Thoracic aorta (tissue), 2 donors: ENCODE results near the gene MECR. TPM values are rescaled to one million over a fixed set of nuclear protein-coding genes. Genes with fewer than 3 reads are reported as not detected.

Experiments used
- ATAC-seq: fragments of 150-250 bp; one replicate; pipeline ENCODE4 v1.8.0; 2017; ENCODE audit warnings: low read depth; ENCODE audit not compliant: insufficient number of reproducible peaks, low FRiP score
- DNase-seq: peaks from one replicate; pipeline ENCODE4 v3.0.0-alpha.2; 2020; ENCODE audit warnings: low spot score
- H3K27ac ChIP-seq, 2 donors: fragments of 200-600 bp; sonication (generic); 1 replicate in 1 of 2; 2 replicates in 1 of 2; pipeline ENCODE4 v1.5.1; 2016; ENCODE audit warnings: mild to moderate bottlenecking in 2 of 2, moderate library complexity in 2 of 2
- H3K27me3 ChIP-seq: fragments of 200-600 bp; sonication (generic); replicated peaks from 2 replicates; pipeline ENCODE4 v1.6.0; 2016; ENCODE audit warnings: mild to moderate bottlenecking; ENCODE audit not compliant: insufficient read depth
- H3K36me3 ChIP-seq: fragments of 200-600 bp; sonication (generic); one replicate; pipeline ENCODE4 v1.5.1; 2016
- H3K4me1 ChIP-seq, 2 donors: fragments of 200-600 bp; sonication (generic); 1 replicate in 1 of 2; 2 replicates in 1 of 2; pipeline versions ENCODE4 v1.5.1 to v1.6.0; 2016; ENCODE audit warnings: low read depth in 2 of 2, mild to moderate bottlenecking in 1 of 2; ENCODE audit not compliant: control insufficient read depth in 1 of 2
- H3K4me3 ChIP-seq: fragments of 200-600 bp; sonication (generic); 2 replicates; pipeline ENCODE4 v1.5.1; 2016; ENCODE audit warnings: mild to moderate bottlenecking
- H3K9me3 ChIP-seq: fragments of 200-600 bp; sonication (generic); 2 replicates; pipeline ENCODE4 v1.5.1; 2016
- total RNA-seq, 2 donors: library from RNA; depleted of rRNA; stranded (reverse); fragments of >200 nt; gene quantifications; one replicate each; pipeline versions ENCODE4 v1.1.0 to v1.2.3, GENCODE V29; 2016
- TF ChIP-seq, protein P1 (sequence below): fragments of 200-600 bp; sonication (generic); IDR thresholded peaks from one replicate; pipeline ENCODE4 v1.5.1; 2019; ENCODE audit warnings: antibody characterized with exemption

Gene MECR
- total RNA-seq, 2 donors from 2014 or later = 9.2 to 32.0 TPM

DNA sequence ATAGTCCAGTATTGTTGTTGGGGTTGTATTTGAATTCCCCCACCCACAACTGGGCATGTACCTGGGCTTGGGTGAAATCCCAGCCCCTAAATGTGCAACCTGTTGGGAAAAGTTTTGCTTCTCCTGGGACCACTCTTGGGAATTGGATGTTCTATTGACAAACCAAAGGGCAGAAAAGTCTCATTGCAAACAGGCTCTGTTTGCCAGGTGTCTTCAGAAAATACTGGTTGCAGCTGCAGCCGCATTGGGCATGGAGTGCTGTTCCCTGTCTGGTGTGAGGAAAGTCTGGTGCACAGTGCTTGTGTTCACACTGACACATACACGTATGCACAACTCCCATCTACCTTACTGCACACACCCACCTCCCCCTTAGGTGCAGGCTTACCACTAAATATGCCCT lies 17.7 kb upstream of the MECR start:
- no peak for DNase-seq
- no peaks in the 10 kb centered on the region for H3K9me3 ChIP-seq
- H3K4me1 ChIP-seq = no peaks in the 10 kb centered on the region
- no peaks in the 10 kb centered on the region for H3K27me3 ChIP-seq
- no peak overlapping the region for H3K27ac ChIP-seq
- H3K4me3 ChIP-seq = no peak overlapping the region
- ATAC-seq = no peak
- TF ChIP-seq, protein P1, sequence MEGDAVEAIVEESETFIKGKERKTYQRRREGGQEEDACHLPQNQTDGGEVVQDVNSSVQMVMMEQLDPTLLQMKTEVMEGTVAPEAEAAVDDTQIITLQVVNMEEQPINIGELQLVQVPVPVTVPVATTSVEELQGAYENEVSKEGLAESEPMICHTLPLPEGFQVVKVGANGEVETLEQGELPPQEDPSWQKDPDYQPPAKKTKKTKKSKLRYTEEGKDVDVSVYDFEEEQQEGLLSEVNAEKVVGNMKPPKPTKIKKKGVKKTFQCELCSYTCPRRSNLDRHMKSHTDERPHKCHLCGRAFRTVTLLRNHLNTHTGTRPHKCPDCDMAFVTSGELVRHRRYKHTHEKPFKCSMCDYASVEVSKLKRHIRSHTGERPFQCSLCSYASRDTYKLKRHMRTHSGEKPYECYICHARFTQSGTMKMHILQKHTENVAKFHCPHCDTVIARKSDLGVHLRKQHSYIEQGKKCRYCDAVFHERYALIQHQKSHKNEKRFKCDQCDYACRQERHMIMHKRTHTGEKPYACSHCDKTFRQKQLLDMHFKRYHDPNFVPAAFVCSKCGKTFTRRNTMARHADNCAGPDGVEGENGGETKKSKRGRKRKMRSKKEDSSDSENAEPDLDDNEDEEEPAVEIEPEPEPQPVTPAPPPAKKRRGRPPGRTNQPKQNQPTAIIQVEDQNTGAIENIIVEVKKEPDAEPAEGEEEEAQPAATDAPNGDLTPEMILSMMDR = no peak
- H3K36me3 ChIP-seq = no peaks in the 10 kb centered on the region

DNA sequence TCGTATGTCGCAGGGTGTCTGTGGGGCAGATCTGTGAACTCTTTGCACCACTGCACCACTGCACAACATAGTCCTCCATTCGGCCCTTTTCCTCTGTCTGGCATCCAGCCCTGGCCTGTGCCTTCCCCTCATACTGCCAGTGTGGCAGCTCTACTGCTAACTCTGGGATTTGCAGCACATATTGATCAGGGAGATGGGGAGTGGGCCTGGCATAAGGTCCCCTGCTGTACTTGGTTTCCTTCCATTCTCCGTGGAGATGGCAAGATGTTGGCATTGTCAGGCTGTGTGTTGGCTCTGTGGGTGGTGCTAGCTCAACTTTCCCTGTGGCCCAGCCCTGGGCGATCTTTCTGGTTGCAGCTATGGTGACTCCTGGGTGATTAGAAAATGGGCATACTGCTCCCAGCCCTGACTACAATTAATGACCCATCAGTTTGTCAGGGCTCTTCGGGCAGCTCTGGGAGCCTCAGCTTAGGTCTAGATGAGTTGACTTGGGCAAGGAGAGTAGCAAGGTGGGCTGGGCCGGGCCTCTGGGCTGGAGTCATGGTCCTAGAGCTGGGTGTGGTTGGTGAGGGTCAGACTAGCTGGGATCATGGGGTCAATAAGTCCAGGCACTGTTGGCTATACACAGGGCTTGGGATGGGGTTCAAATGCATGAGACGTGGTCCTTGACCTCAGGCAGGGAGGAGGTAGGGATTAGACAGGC lies 17.0 kb upstream of the MECR start:
- H3K9me3 ChIP-seq = no peaks in the 10 kb centered on the region
- ATAC-seq (no peak), DNase-seq (no peak)

DNA sequence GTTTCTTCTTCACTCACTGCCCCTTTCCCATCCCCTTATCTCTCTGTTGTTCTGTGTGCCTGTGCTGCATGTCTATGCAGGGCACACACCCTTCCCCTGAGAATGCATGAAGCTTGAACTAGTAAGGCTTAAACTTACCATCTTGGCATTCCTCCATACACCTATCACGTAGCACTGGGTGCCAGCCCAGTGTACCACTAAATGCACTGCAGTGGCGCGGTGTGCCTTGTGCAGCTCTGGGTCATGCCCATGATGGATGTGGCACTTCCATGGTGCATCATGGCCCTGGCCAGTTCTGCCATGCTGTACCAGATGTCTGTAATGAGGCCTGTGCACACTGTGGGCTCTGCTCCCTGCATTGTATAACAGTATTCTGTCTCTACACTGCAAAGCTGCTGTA lies 16.3 kb upstream of the MECR start:
- DNase-seq (no peak), ATAC-seq (no peak)
- Histone ChIP-seq H3K4me1 (no peaks in the 10 kb centered on the region), H3K4me3 (no peak overlapping the region), H3K27ac (no peak overlapping the region), H3K27me3 (no peaks in the 10 kb centered on the region), H3K36me3 (no peaks in the 10 kb centered on the region), H3K9me3 (no peaks in the 10 kb centered on the region)
- TF ChIP-seq, protein P1 = no peak

More for the DNA sequence above, 17.0 kb upstream of the MECR start:
- Histone ChIP-seq H3K4me1 (no peaks in the 10 kb centered on the region), H3K27me3 (no peaks in the 10 kb centered on the region), H3K36me3 (no peaks in the 10 kb centered on the region), H3K27ac (no peak overlapping the region), H3K4me3 (no peak overlapping the region)
- TF ChIP-seq, protein P1 = no peak

DNA sequence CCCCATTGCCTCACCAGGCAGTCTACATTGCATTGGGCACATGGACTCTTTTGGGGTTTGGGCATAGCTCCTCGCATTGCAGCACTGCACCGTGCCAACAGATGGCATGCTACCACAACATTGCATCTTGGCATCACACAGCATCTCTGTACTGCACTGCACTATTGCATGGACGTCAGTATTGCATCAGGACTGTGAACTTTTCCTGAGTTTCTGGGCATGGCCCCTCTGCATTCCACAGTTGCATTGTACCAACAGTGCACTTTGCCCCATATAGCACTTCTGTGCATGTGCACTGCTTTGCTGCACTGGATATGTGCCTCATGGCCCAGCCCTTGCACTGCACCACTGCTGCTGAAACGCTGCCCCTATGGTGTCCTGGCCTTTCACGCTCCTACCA lies 15.1 kb upstream of the MECR start:
- H3K27ac ChIP-seq = no peak overlapping the region
- ATAC-seq (no peak), DNase-seq (no peak)
- no peak overlapping the region for H3K4me3 ChIP-seq
- no peaks in the 10 kb centered on the region for H3K4me1 ChIP-seq
- H3K27me3 ChIP-seq = no peaks in the 10 kb centered on the region
- H3K9me3 ChIP-seq = no peaks in the 10 kb centered on the region
- TF ChIP-seq, protein P1 = no peak
- no peaks in the 10 kb centered on the region for H3K36me3 ChIP-seq

DNA sequence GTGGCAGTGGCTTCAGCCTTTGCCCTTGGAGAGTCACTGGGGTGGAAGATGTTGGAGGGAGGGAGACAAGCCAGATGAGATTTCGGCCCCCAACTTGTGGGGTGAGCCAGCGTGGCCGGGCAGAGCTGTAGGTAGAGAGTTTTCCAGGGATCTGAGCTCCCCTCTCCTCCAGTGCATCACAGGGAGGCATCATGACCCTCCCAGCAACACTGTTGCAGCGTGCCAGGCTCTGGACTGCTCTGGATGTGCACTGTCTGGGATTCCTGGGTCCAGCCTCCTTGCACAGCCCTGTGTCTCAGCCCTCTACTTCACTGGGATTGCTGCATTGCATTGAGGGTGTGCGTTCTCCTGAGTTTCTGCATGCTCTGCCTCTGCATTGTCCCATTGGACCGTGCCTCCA lies 14.5 kb upstream of the MECR start:
- Histone ChIP-seq H3K27ac (no peak overlapping the region), H3K4me1 (no peaks in the 10 kb centered on the region), H3K27me3 (no peaks in the 10 kb centered on the region), H3K4me3 (no peak overlapping the region), H3K9me3 (no peaks in the 10 kb centered on the region), H3K36me3 (no peaks in the 10 kb centered on the region)
- DNase-seq = no peak
- no peak for ATAC-seq
- TF ChIP-seq, protein P1 = no peak
